ENCODE data around the gene SYT7. TPM values are rescaled to one million over a fixed set of nuclear protein-coding genes. Genes with fewer than 3 reads are reported as not detected.

Gene SYT7
- total and polyA plus RNA-seq, 2 of the 8 experiments (the other 6 are each of a cell fraction or from before 2014, with no cell fraction given), result 9.6 to 10.5 TPM

GRCh38 chr11:61589961-61590360, 9.1 kb upstream of the SYT7 start:
- ChIA-PET POLR2A (ENCODE audit: partially characterized antibody) (interaction anchor here (1.3 to 4.6 kb wide), 3 partner anchors 10 to 37 kb away, joined by 3 to 34 read pairs (median 9); no protein-coding TSS in a partner anchor), CTCF (ENCODE audit: partially characterized antibody) (interaction anchor here (0.7 to 17.1 kb wide), 11 partner anchors 8 to 164 kb away, joined by 3 to 335 read pairs (median 4); no protein-coding TSS in a partner anchor)
- H3K4me3 ChIP-seq (ENCODE audit: extremely low read depth in 1 of 4, insufficient read depth in 2 of 4, low read depth in 3 of 4, low read length in 4 of 4), result no peak overlapping the region
- no peaks in the 10 kb centered on the region for H3K9me3 ChIP-seq (ENCODE audit: insufficient read depth in 2 of 2, low read depth in 1 of 2, low read length in 1 of 2)
- H4K8ac ChIP-seq (ENCODE audit: extremely low read depth, insufficient read depth, low read length), result no peak overlapping the region
- no peak overlapping the region for H3K18ac ChIP-seq (ENCODE audit: extremely low read depth, low read length)
- H2BK5ac ChIP-seq (ENCODE audit: low read depth, low read length), result no peak overlapping the region
- peaks cover 0 to 20% (median 14%) of the 10 kb centered on the region in 4 experiments; a peak in 6 of 7 replicates for H3K4me1 ChIP-seq (replicated peaks in 1 of 4; ENCODE audit: control insufficient read depth in 3 of 4, insufficient read depth in 4 of 4, low read length in 3 of 4)
- H4K20me1 ChIP-seq (replicated peaks in 1 of 2; ENCODE audit: control insufficient read depth in 1 of 2, insufficient read depth in 2 of 2, low read length in 2 of 2), result no peaks in the 10 kb centered on the region
- no peak overlapping the region for H4K91ac ChIP-seq (replicated peaks; ENCODE audit: insufficient read length, low read length)
- H2BK15ac ChIP-seq (ENCODE audit: low read length), result no peak overlapping the region
- H3K27ac ChIP-seq (ENCODE audit: low read depth, low read length), result no peak overlapping the region
- FAIRE-seq (no peak), DNase-seq (ENCODE audit: low read depth in 1 of 2, low spot score in 2 of 2) (no peak)
- H3K4ac ChIP-seq (replicated peaks; ENCODE audit: insufficient read length, low read depth, low read length), result no peak overlapping the region
- H3K79me2 ChIP-seq (ENCODE audit: control insufficient read depth in 1 of 2, insufficient read depth in 2 of 2, low read length in 2 of 2), result no peaks in the 10 kb centered on the region
- no peak overlapping the region for H3K23ac ChIP-seq (ENCODE audit: insufficient read length)
- H2AFZ ChIP-seq (ENCODE audit: low read length), result no peak overlapping the region
- no peak overlapping the region for H3K56ac ChIP-seq (replicated peaks; ENCODE audit: insufficient read length, low read depth, low read length)
- H3K36me3 ChIP-seq (ENCODE audit: control insufficient read depth in 2 of 4, insufficient read depth in 4 of 4, low read length in 3 of 4), result no peaks in the 10 kb centered on the region
- no peaks in the 10 kb centered on the region for H3K79me1 ChIP-seq (ENCODE audit: low read depth, low read length)
- no peak overlapping the region for H2AK5ac ChIP-seq (ENCODE audit: low read depth, low read length)
- H2BK12ac ChIP-seq (ENCODE audit: low read depth, low read length), result no peak overlapping the region
- H4K5ac ChIP-seq (ENCODE audit: insufficient read length, low read depth, low read length), result no peak overlapping the region
- H3K27me3 ChIP-seq (replicated peaks in 1 of 4; ENCODE audit: control insufficient read depth in 3 of 4, extremely low read depth in 1 of 4, insufficient read depth in 3 of 4, low read length in 3 of 4), result peaks cover 0 to 19% (median 11%) of the 10 kb centered on the region in 4 experiments; a peak in 3 of 7 replicates
- H2BK120ac ChIP-seq (replicated peaks; ENCODE audit: low read depth, low read length), result no peak overlapping the region
- WGBS, 2 experiments (ENCODE audit: extremely low coverage in 1 of 2, insufficient coverage in 1 of 2, insufficient read length in 1 of 2, insufficient replicate concordance in 2 of 2, low coverage in 1 of 2, low lambda C conversion rate in 2 of 2, missing lambda C conversion rate in 1 of 2), result 95% methylated on average over 5 of the region's 5 CpGs; no CpG with 5 or more reads in 1 of the 2 experiments
- no peak overlapping the region for H3K14ac ChIP-seq (ENCODE audit: insufficient read length)
- H2BK20ac ChIP-seq (ENCODE audit: low read length), result no peak overlapping the region
- no peak overlapping the region for H3K4me2 ChIP-seq (ENCODE audit: insufficient read depth in 1 of 2, low read depth in 2 of 2, low read length in 2 of 2)
- no peak overlapping the region for H3K9ac ChIP-seq (replicated peaks in 1 of 4; ENCODE audit: extremely low read depth in 1 of 4, low read depth in 3 of 4, low read length in 3 of 4)
- peaks cover 14% of the 10 kb centered on the region for H3K23me2 ChIP-seq (ENCODE audit: low read depth, low read length)
- TF ChIP-seq SAP30 (IDR thresholded peaks at IDR 0.05; ENCODE audit: insufficient read depth, insufficient replicate concordance, low read length), result no peak

All from H1 (cell line).